ENCODE data around the gene STAM.

Gene STAM

DNA sequence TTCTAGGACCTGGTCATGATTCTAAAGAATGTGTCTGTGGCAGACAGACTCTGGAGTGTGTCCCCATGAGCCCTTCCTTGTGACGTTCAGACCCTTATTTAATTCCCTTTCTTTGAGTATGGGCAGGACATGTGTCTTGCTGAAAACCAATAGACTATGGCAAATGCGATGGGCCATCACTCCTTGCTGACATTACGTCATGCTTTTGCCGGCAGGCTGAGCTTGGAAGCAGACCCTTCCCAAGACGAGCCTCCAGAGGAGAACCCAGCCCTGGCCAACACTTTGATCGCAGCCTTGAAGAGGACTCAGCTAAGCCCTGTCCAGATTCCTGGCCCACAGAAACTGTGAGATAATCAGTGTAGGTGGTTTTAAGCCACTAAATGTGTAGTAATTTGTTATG lies 89.7 kb downstream of the STAM start:
- Histone ChIP-seq H3K9me3 (ENCODE audit: insufficient read depth, low read length) (no peaks in the 10 kb centered on the region), H3K4me1 (ENCODE audit: low read length) (no peaks in the 10 kb centered on the region; the same call in 1 of the 2 replicates), H3K4me2 (ENCODE audit: low read length) (no peak overlapping the region), H3K4me3 (ENCODE audit: low read length) (no peak overlapping the region), H3K79me2 (ENCODE audit: low read length) (no peaks in the 10 kb centered on the region), H2AFZ (ENCODE audit: low read depth, low read length) (no peak overlapping the region), H3K27ac (ENCODE audit: low read length) (no peak overlapping the region), H4K20me1 (ENCODE audit: insufficient read depth, low read length) (no peaks in the 10 kb centered on the region), H3K36me3 (replicated peaks; ENCODE audit: low read depth, low read length) (no peaks in the 10 kb centered on the region), H3K27me3 (ENCODE audit: low read depth, low read length) (no peaks in the 10 kb centered on the region), H3K9ac (ENCODE audit: low read length) (no peak overlapping the region)
- TF ChIP-seq EZH2phosphoT487 (IDR thresholded peaks at IDR 0.05; ENCODE audit: low read depth), result no peak
- TF ChIP-seq, protein P1, sequence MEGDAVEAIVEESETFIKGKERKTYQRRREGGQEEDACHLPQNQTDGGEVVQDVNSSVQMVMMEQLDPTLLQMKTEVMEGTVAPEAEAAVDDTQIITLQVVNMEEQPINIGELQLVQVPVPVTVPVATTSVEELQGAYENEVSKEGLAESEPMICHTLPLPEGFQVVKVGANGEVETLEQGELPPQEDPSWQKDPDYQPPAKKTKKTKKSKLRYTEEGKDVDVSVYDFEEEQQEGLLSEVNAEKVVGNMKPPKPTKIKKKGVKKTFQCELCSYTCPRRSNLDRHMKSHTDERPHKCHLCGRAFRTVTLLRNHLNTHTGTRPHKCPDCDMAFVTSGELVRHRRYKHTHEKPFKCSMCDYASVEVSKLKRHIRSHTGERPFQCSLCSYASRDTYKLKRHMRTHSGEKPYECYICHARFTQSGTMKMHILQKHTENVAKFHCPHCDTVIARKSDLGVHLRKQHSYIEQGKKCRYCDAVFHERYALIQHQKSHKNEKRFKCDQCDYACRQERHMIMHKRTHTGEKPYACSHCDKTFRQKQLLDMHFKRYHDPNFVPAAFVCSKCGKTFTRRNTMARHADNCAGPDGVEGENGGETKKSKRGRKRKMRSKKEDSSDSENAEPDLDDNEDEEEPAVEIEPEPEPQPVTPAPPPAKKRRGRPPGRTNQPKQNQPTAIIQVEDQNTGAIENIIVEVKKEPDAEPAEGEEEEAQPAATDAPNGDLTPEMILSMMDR (IDR thresholded peaks at IDR 0.05; ENCODE audit: low read depth, low read length), result no peak

DNA sequence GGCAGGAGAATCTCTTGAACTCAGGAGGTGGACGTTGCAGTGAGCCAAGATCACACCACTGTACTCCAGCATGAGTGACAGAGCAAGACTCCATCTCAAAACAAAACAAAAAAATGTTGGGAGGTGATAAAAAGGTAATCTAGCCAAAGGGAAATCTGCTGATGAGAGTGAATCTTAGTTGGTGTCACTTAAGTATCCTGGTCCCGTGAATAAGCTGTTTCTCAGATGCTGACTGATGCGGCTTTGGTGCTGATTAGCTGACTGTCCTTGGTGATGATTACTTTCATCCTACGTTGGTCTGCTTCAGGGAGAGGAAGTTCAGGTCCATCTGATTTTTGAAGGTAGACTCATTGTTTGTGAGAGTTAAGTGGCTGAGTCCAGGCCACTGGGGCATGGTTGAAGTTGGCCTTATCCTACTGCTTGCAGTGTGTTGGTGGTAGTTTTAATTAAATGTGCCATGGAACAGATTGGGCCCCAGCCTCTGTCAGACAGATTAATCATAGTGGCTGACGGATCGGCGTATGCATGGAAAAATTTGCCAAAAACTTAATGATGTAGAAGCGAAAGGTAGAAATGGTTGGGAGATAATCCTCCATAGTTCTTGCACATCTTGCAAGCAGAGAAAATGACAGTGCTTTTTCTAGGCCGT lies 90.6 kb downstream of the STAM start:
- H2AFZ ChIP-seq (ENCODE audit: low read depth, low read length), result no peak overlapping the region
- H3K4me1 ChIP-seq (ENCODE audit: low read length), result no peaks in the 10 kb centered on the region; the same call in 1 of the 2 replicates
- H3K4me2 ChIP-seq (ENCODE audit: low read length), result no peak overlapping the region
- H4K20me1 ChIP-seq (ENCODE audit: insufficient read depth, low read length), result no peaks in the 10 kb centered on the region
- no peak overlapping the region for H3K9ac ChIP-seq (ENCODE audit: low read length)
- TF ChIP-seq EZH2phosphoT487 (IDR thresholded peaks at IDR 0.05; ENCODE audit: low read depth), result no peak
- TF ChIP-seq, protein P1 (IDR thresholded peaks at IDR 0.05; ENCODE audit: low read depth, low read length), result no peak
- no peak overlapping the region for H3K27ac ChIP-seq (ENCODE audit: low read length)
- H3K27me3 ChIP-seq (ENCODE audit: low read depth, low read length), result no peaks in the 10 kb centered on the region
- no peaks in the 10 kb centered on the region for H3K36me3 ChIP-seq (replicated peaks; ENCODE audit: low read depth, low read length)
- no peaks in the 10 kb centered on the region for H3K9me3 ChIP-seq (ENCODE audit: insufficient read depth, low read length)
- H3K79me2 ChIP-seq (ENCODE audit: low read length), result no peaks in the 10 kb centered on the region
- H3K4me3 ChIP-seq (ENCODE audit: low read length), result no peak overlapping the region

DNA sequence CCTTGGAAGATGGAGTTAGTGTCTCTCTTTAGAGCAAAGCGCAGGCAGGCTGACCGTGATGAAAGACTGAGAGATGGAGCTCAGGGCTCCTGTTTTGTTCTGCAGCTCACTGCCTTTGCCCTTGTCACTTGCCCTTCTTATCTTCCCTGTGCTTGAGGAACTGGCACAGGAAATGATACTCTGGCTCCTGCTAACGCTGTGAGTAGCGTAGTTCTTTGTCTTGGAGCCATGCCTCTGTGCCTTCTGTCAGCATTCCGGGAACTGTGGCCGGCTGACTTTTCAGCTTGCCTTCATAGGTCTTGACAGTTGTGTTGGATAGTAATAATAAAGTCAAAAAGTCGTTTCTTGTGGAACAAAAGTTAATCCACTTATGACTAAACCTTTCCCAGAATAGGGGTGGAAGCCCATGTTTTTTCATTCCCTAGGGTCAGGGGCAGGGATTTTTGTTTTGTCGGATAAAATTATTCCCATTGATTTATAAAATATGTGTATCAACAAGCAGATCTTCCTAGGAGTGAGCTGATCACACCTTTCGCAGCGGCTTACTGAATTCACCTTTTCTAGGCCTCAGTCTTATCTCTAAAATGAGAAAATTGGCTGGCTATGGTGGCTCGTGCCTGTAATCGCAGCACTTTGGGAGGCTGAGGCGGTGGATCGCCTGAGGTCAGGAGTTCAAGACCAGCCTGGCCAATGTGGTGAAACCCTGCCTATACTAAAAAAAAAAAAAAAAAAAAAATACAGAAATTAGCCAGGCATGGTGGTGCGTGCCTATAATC lies 91.4 kb downstream of the STAM start:
- H3K79me2 ChIP-seq (ENCODE audit: low read length), result no peaks in the 10 kb centered on the region
- no peaks in the 10 kb centered on the region for H3K36me3 ChIP-seq (replicated peaks; ENCODE audit: low read depth, low read length)
- H3K27me3 ChIP-seq (ENCODE audit: low read depth, low read length), result no peaks in the 10 kb centered on the region
- no peak overlapping the region for H3K4me3 ChIP-seq (ENCODE audit: low read length)
- H3K4me1 ChIP-seq (ENCODE audit: low read length), result peaks cover 3% of the 10 kb centered on the region
- no peak overlapping the region for H2AFZ ChIP-seq (ENCODE audit: low read depth, low read length)
- no peaks in the 10 kb centered on the region for H3K9me3 ChIP-seq (ENCODE audit: insufficient read depth, low read length)
- no peak overlapping the region for H3K27ac ChIP-seq (ENCODE audit: low read length)
- H3K9ac ChIP-seq (ENCODE audit: low read length), result no peak overlapping the region
- TF ChIP-seq EZH2phosphoT487 (IDR thresholded peaks at IDR 0.05; ENCODE audit: low read depth), result no peak
- TF ChIP-seq, protein P1 (IDR thresholded peaks at IDR 0.05; ENCODE audit: low read depth, low read length), result no peak
- no peaks in the 10 kb centered on the region for H4K20me1 ChIP-seq (ENCODE audit: insufficient read depth, low read length)
- no peak overlapping the region for H3K4me2 ChIP-seq (ENCODE audit: low read length)

DNA sequence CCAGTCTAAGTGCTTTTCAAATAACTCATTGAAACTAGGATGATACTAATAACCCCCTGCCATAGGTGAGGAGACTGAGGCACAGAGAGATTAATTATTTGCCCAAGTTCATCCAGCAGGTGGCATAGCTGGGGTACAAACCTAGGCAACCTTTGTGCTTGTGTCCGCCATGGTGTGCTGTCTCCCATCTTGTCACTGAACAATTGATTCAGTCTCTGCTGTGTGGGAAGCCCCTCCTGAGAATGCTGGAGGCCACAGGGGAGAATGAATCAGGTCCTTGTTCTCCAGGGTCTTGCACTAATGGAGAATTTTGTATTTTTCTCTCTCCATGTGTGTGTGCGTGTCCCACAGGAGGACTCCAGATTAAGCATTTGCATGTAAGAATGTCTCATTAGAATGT lies 92.3 kb downstream of the STAM start:
- Histone ChIP-seq H3K27ac (ENCODE audit: low read length) (no peak overlapping the region), H3K36me3 (replicated peaks; ENCODE audit: low read depth, low read length) (no peaks in the 10 kb centered on the region), H3K79me2 (ENCODE audit: low read length) (no peaks in the 10 kb centered on the region), H2AFZ (ENCODE audit: low read depth, low read length) (no peak overlapping the region), H3K27me3 (ENCODE audit: low read depth, low read length) (no peaks in the 10 kb centered on the region), H4K20me1 (ENCODE audit: insufficient read depth, low read length) (no peaks in the 10 kb centered on the region), H3K4me2 (ENCODE audit: low read length) (no peak overlapping the region), H3K9ac (ENCODE audit: low read length) (no peak overlapping the region), H3K4me3 (ENCODE audit: low read length) (no peak overlapping the region), H3K4me1 (ENCODE audit: low read length) (peaks cover 8% of the 10 kb centered on the region), H3K9me3 (ENCODE audit: insufficient read depth, low read length) (no peaks in the 10 kb centered on the region)
- no peak for TF ChIP-seq EZH2phosphoT487 (IDR thresholded peaks at IDR 0.05; ENCODE audit: low read depth)
- TF ChIP-seq, protein P1 (IDR thresholded peaks at IDR 0.05; ENCODE audit: low read depth, low read length), result peak; percentile 19; the same call in 1 of the 2 replicates

Data from OCI-LY3 (cell line).